Kidney epithelial cell (primary cell): ENCODE results near the gene ZMPSTE24. TPM values are rescaled to one million over a fixed set of nuclear protein-coding genes. Genes with fewer than 3 reads are reported as not detected.
A peak's percentile ranks its signal among the peaks of the same experiment; 100 is the strongest.

Experiments used
- DNase-seq: peaks from one replicate; pipeline ENCODE4 v3.0.0-alpha.2; 2010; ENCODE audit warnings: low read depth
- H3K27me3 ChIP-seq: 2 replicates; pipeline ENCODE4 v1.6.0; 2011; ENCODE audit warnings: low read length; ENCODE audit not compliant: control insufficient read depth, insufficient read depth
- H3K36me3 ChIP-seq: 2 replicates; pipeline ENCODE4 v1.5.1; 2011; ENCODE audit warnings: low read length; ENCODE audit not compliant: control insufficient read depth, insufficient read depth
- H3K4me3 ChIP-seq: 2 replicates; pipeline ENCODE4 v1.5.1; 2011; ENCODE audit warnings: low read depth, mild to moderate bottlenecking, control low read depth, low read length
- total RNA-seq: library from RNA; depleted of rRNA; stranded (reverse); fragments of >200 nt; gene quantifications from 2 replicates; pipeline ENCODE4 v1.2.3, GENCODE V29; 2015
- TF ChIP-seq, protein P1 (sequence below): IDR thresholded peaks from 2 replicates; pipeline ENCODE4 v1.5.1; 2011; ENCODE audit warnings: mild to moderate bottlenecking, moderate library complexity, low read length, control low read depth, inconsistent platforms; ENCODE audit not compliant: insufficient read depth, poor library complexity, severe bottlenecking

Gene ZMPSTE24
- total RNA-seq, 1 donor from 2014 or later, result 56.3 TPM

DNA sequence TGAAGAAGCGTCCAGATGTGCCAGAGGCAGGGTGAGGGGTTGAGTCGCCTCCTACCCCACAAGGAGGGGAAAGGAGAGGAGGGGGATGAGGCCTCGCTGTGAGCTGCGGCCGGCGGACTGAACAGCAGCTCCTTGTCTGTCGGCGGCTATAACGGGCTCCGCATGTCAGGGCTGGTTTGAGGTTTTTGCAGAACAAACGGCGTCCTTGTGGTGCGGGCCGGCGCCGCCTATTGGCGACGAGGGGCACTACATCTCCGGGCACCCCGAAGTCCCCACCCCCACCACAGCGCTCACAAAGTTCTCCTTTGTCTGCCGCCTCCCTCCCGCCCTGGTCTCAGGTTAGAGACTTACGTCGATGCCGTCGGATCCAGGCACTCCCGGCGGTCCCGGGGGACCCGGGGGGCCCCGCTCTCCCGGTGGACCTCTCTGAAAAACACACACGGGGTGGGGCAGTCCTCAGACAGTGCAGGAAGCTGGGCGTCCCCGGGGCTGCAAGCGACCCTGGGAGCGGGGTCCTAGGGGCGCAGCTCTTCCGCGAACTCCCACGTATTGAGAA, 57.3 kb downstream of the ZMPSTE24 start:
- peak; percentile 45 for DNase-seq
- peak overlapping the region; percentile 5 for H3K4me3 ChIP-seq
- TF ChIP-seq, protein P1, sequence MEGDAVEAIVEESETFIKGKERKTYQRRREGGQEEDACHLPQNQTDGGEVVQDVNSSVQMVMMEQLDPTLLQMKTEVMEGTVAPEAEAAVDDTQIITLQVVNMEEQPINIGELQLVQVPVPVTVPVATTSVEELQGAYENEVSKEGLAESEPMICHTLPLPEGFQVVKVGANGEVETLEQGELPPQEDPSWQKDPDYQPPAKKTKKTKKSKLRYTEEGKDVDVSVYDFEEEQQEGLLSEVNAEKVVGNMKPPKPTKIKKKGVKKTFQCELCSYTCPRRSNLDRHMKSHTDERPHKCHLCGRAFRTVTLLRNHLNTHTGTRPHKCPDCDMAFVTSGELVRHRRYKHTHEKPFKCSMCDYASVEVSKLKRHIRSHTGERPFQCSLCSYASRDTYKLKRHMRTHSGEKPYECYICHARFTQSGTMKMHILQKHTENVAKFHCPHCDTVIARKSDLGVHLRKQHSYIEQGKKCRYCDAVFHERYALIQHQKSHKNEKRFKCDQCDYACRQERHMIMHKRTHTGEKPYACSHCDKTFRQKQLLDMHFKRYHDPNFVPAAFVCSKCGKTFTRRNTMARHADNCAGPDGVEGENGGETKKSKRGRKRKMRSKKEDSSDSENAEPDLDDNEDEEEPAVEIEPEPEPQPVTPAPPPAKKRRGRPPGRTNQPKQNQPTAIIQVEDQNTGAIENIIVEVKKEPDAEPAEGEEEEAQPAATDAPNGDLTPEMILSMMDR, result peak; percentile 97
- no peaks in the 10 kb centered on the region for H3K36me3 ChIP-seq
- H3K27me3 ChIP-seq, result peaks cover 27% of the 10 kb centered on the region

DNA sequence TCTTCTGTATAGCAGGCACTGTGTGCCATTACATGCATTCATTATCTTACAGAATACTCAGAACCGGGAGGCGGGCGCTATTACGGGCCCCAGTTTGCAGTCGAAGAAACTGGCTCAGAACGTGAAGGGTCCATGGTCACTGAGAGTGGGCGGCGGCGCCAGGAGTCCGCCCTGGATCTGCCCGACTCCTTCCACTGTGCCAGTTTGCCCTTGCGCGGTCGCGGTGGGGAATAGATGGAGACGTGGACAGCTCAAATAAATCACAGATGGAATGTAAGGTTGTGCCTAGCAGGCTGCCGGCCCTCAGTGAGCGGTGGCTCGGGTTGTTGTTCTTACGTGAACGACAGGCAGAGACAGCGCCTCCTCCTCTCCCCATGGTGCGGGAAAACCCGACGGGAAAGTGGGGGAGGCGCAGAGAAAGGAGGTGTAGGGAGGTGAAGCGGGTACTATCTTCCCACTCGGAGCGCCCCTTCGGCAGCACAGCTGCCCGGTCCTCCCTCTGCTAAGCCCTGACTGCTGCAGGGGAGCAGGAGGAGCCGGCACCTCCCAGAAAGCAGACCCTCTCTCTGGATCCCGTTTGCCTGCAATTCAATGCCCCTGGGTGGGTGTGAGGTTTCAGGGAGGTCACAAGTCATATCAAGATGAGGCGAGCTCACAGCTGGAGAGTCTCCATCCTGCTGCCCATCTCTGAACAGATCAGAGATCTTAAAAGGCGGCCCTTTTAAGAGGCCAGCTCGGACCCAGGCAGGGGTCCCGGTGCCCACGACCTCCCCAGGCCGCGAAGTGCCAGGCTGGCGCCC, 58.0 kb downstream of the ZMPSTE24 start:
- H3K4me3 ChIP-seq, result peak overlapping the region; percentile 43
- H3K36me3 ChIP-seq, result no peaks in the 10 kb centered on the region
- peaks cover 27% of the 10 kb centered on the region for H3K27me3 ChIP-seq
- DNase-seq, result no peak
- TF ChIP-seq, protein P1, result no peak

DNA sequence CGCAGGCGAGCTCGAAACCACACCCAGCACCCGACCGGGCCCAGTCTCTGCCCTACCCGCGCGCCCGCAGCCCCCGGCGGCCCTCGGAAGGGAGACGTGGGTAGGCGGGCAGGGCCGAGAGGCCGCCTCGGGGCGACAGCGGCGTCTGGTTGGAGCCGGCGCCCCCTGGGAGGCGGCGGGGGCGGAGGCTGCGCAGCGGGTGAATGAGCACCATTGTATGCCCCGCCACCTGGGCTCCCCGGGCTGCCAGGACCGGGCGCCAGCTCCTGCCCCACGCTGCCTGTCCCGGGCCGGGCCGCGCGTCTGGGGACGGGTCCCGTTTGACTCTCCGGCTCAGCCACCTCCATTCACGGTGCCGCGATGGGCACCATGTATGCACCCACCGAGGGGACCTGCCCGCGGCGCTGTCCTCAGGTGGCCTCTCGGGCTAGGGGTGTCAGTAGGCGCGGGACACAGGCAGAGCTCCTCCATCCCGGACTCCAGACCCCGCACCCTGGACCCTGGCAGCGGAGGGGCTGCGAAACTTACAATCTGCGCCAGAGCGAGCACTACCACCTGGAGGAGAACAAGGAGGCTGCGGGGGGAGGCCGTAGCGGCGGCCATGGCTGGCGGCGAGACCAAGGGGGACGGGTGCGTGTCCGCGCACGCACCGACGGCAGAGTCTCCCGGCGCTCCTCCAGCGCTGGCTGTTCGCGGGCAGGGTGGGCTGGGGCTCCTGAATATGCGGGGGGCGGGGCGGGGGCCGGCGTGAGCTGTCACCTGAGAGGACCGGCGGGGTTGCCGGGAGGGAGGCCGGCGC, 58.8 kb downstream of the ZMPSTE24 start, which contains the start of gene COL9A2:
Gene COL9A2, minus strand, starts transcription at position 692 of the 799 bp plus-strand sequence. Its CDS starts 89 bp downstream, at position 603.
- Histone ChIP-seq H3K36me3 (no peaks in the 10 kb centered on the region), H3K4me3 (peak within 1 kb of the TSS; percentile 43), H3K27me3 (peaks cover 27% of the 10 kb centered on the region)
- no peak for DNase-seq
- TF ChIP-seq, protein P1, result no peak

DNA sequence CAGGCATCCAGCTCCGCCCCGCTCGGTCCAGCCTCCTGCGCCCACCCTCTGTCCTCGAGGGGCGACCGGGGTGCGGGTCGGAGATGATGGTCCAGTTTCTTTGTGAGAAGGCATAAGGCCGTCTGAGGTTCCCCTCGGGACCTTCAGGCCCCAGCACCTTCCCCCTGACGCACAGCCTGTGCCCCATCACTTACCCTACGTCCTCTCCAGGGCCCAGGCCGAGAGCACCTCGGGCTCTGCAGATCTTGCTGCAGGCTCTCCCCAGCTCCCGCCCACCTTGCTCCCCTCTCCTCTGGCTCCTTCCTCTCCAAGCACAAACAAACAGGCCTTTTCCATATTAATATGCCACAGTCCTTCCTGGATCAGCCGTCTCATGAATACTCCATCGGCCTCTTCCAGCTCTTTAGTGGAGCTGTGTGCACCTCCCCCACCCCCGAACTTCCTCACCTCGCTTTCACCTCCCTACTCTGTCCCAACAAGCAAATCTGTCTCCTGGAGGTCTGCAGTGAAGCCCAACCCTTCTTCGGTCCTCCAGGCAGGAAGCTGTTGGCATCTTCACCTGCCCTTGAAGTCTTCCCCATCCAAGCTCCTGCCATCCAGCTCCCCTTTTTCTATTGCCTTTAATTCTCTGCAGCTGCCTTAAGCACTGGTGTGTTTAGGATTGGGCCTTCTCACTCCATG, 59.5 kb downstream of the ZMPSTE24 start:
- TF ChIP-seq, protein P1, result no peak
- H3K4me3 ChIP-seq, result no peak overlapping the region
- peaks cover 27% of the 10 kb centered on the region for H3K27me3 ChIP-seq
- no peak for DNase-seq
- H3K36me3 ChIP-seq, result no peaks in the 10 kb centered on the region

DNA sequence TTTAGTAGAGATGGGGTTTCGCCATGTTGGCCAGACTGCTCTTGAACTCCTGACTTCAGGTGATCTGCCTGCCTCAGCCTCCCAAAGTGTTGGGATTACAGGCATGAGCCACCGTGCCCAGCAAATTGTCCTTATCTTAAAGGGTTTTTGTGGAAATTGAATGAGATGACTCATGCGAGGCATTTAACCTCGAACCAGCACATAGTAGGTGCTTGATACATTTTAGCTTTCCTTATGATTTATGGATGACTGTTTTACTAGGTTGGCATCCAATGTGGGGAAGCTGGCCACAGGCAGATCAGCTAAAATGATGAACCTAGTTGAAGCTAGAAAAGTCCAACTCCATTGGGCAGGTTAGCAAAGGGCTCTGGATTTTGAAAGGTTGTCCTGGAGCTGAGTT, 60.4 kb downstream of the ZMPSTE24 start:
- no peak for DNase-seq
- no peak overlapping the region for H3K4me3 ChIP-seq
- H3K36me3 ChIP-seq, result no peaks in the 10 kb centered on the region
- H3K27me3 ChIP-seq, result peaks cover 27% of the 10 kb centered on the region
- TF ChIP-seq, protein P1, result no peak
